A673 (cell line): ENCODE measurements around the gene FOXP2. TPM values are rescaled to one million over a fixed set of nuclear protein-coding genes. Genes with fewer than 3 reads are reported as not detected.

ENCODE experiments used
- BruUV-seq: library from RNA; stranded (reverse); fragments of 400-500 nt; replicated peaks from 2 replicates; lab custom pipeline; 2021; lab: Mats Ljungman, UMichigan
- CTCF ChIA-PET: fragments of 300-600 bp; sonication (Branson Sonifier 250); formaldehyde crosslinking; loops from one replicate; lab custom pipeline; 2022; ENCODE audit warnings: antibody characterized with exemption; lab: Charles Lee
- POLR2A ChIA-PET: fragments of 300-600 bp; sonication (Branson Sonifier 250); formaldehyde crosslinking; loops from one replicate; lab custom pipeline; 2022; ENCODE audit warnings: antibody characterized with exemption; ENCODE audit not compliant: low non-redundant PET; lab: Charles Lee
- DNase-seq: peaks from one replicate; pipeline ENCODE4 v3.0.0-alpha.2; 2015; ENCODE audit warnings: low spot score
- H3K27ac ChIP-seq: fragments of 200-600 bp; sonication (generic); 2 replicates; pipeline ENCODE4 v1.5.1; 2016; ENCODE audit warnings: mixed run types, low read depth, mild to moderate bottlenecking, mixed read lengths, antibody characterized with exemption, low read length; ENCODE audit not compliant: poor library complexity, severe bottlenecking
- H3K27me3 ChIP-seq: fragments of 200-600 bp; sonication (generic); replicated peaks from 2 replicates; pipeline ENCODE4 v1.6.1; 2017; ENCODE audit warnings: mixed run types, low read depth, mild to moderate bottlenecking, mixed read lengths, antibody characterized with exemption, low read length; ENCODE audit not compliant: insufficient read depth, poor library complexity
- H3K36me3 ChIP-seq: fragments of 200-600 bp; sonication (generic); 2 replicates; pipeline ENCODE4 v1.6.1; 2016; ENCODE audit warnings: mixed run types, mild to moderate bottlenecking, mixed read lengths, antibody characterized with exemption, low read length; ENCODE audit not compliant: insufficient read depth, poor library complexity, severe bottlenecking
- H3K4me1 ChIP-seq: fragments of 200-600 bp; sonication (generic); 2 replicates; pipeline ENCODE4 v1.6.1; 2017; ENCODE audit warnings: mixed run types, mild to moderate bottlenecking, mixed read lengths, antibody characterized with exemption, low read length; ENCODE audit not compliant: insufficient read depth, poor library complexity, severe bottlenecking
- H3K4me3 ChIP-seq: fragments of 200-600 bp; sonication (generic); 2 replicates; pipeline ENCODE4 v1.5.1; 2016; ENCODE audit warnings: low read depth, mixed run types, mild to moderate bottlenecking, mixed read lengths, low read length; ENCODE audit not compliant: poor library complexity, severe bottlenecking
- H3K9me3 ChIP-seq: fragments of 200-600 bp; sonication (generic); 2 replicates; pipeline ENCODE4 v1.6.1; 2016; ENCODE audit warnings: mixed run types, low read depth, mild to moderate bottlenecking, mixed read lengths, antibody characterized with exemption, low read length; ENCODE audit not compliant: poor library complexity, severe bottlenecking
- EZH2 ChIP-seq: fragments of 200-600 bp; sonication (generic); IDR thresholded peaks from 2 replicates; pipeline ENCODE4 v1.6.1; 2017; ENCODE audit warnings: borderline replicate concordance, low read depth, mild to moderate bottlenecking, mixed read lengths, antibody characterized with exemption, low read length; ENCODE audit not compliant: poor library complexity, severe bottlenecking
- intact Hi-C: fragments of 100-400 bp; cut with micrococcal nuclease; formaldehyde crosslinking; loops from one replicate; pipeline ENCODE4 v1.10.0; 2022; ENCODE audit not compliant: unreplicated experiment
- total RNA-seq: library from RNA; stranded (reverse); gene quantifications from 2 replicates; pipeline ENCODE4 v1.2.3, GENCODE V29; 2021
- TF ChIP-seq, protein P1 (sequence below): fragments of 300-800, 200-600 bp; sonication (generic); conservative IDR thresholded peaks from 2 replicates; pipeline ENCODE4 v1.5.1; 2017; ENCODE audit warnings: low read depth, mild to moderate bottlenecking, antibody characterized with exemption, low read length, moderate library complexity, mixed read lengths

The FOXP2 gene
- total RNA-seq, 1 experiment from 2014 or later, result not detected

DNA sequence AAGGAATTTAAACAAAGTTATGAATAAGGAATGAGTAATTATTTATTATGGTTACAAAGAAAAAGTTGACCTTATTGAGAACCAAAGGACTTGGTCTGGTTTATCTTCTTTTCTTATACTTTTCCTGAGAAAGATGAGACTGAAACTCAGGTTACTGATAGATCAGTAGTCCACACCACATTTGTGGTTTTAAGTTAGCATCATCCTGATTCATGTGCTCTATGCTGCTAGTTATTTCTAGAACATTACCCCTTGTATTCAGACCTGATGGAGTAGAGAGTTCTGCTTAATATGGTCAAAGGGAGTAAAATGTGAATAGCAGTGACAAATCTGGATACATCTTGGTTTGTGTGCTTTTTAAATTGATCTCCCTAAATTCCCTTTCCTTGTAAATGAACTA is 63.8 kb downstream of the FOXP2 start:
- no peak for DNase-seq
- ChIA-PET POLR2A (no interaction called here), CTCF (no interaction called here)
- no peak overlapping the region for H3K27ac ChIP-seq
- no peak overlapping the region for H3K4me3 ChIP-seq
- TF ChIP-seq, protein P1, sequence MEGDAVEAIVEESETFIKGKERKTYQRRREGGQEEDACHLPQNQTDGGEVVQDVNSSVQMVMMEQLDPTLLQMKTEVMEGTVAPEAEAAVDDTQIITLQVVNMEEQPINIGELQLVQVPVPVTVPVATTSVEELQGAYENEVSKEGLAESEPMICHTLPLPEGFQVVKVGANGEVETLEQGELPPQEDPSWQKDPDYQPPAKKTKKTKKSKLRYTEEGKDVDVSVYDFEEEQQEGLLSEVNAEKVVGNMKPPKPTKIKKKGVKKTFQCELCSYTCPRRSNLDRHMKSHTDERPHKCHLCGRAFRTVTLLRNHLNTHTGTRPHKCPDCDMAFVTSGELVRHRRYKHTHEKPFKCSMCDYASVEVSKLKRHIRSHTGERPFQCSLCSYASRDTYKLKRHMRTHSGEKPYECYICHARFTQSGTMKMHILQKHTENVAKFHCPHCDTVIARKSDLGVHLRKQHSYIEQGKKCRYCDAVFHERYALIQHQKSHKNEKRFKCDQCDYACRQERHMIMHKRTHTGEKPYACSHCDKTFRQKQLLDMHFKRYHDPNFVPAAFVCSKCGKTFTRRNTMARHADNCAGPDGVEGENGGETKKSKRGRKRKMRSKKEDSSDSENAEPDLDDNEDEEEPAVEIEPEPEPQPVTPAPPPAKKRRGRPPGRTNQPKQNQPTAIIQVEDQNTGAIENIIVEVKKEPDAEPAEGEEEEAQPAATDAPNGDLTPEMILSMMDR, result no peak
- no peak for TF ChIP-seq EZH2
- intact Hi-C loops, result no loop called here
- no peaks in the 10 kb centered on the region for H3K36me3 ChIP-seq
- H3K27me3 ChIP-seq, result peaks cover 20% of the 10 kb centered on the region
- no TSS peak for BruUV-seq
- no peaks in the 10 kb centered on the region for H3K9me3 ChIP-seq
- H3K4me1 ChIP-seq, result no peaks in the 10 kb centered on the region

DNA sequence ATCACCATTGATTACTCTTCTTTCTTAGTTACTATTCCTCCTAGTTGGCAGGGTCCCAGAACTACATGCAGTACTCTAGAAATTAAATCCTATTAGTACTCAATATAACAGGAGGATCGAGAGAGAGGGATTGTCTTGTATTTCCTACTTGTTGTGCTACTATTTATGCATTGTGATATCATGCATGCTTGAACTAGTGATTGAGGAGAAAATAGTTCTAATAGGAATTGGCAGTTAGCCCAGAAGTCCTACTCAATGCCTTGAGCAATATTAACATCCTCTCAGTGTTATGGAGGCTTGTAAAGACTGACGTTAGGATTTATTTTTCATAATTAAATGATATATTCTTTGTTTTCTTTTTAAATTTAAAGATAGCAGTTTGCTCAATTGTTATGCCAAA is 67.4 kb downstream of the FOXP2 start:
- ChIA-PET CTCF (no interaction called here), POLR2A (no interaction called here)
- Histone ChIP-seq H3K27ac (no peak overlapping the region), H3K4me3 (no peak overlapping the region), H3K27me3 (peaks cover 14% of the 10 kb centered on the region), H3K36me3 (no peaks in the 10 kb centered on the region), H3K4me1 (no peaks in the 10 kb centered on the region), H3K9me3 (peaks cover 3% of the 10 kb centered on the region)
- DNase-seq, result peak; percentile 64
- no peak for TF ChIP-seq EZH2
- TF ChIP-seq, protein P1, result no peak
- intact Hi-C loops, result no loop called here
- no TSS peak for BruUV-seq

DNA sequence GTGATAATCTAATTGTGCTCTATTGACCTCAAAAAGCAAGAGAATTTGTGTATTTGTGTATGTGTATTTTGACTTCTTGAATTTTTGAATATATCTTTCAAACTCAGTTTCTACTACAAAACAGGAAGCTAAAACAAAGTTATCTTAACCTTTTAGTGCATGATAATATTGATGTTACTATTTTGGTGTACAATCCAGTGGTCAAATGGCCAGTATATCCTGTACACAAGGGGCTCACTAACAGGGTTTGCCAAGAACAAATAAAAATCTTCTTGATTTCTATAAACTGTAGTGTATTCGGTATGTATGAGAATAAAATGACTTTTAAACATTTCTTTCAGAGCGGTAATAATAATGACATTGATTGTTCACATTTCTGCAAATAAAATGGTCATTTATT is 69.6 kb downstream of the FOXP2 start:
- peaks cover 14% of the 10 kb centered on the region for H3K27me3 ChIP-seq
- no peak overlapping the region for H3K27ac ChIP-seq
- POLR2A ChIA-PET, result no interaction called here
- no peak for TF ChIP-seq EZH2
- TF ChIP-seq, protein P1, result no peak
- no peaks in the 10 kb centered on the region for H3K4me1 ChIP-seq
- DNase-seq, result no peak
- CTCF ChIA-PET, result no interaction called here
- peaks cover 5% of the 10 kb centered on the region for H3K9me3 ChIP-seq
- intact Hi-C loops, result no loop called here
- H3K36me3 ChIP-seq, result no peaks in the 10 kb centered on the region
- BruUV-seq, result no TSS peak
- H3K4me3 ChIP-seq, result no peak overlapping the region
